H1 (cell line): ENCODE data around the gene TSPOAP1. TPM values are rescaled to one million over a fixed set of nuclear protein-coding genes. Genes with fewer than 3 reads are reported as not detected.

Experiments used
- CTCF ChIA-PET: fragments of 300-600 bp; sonication (Branson Sonifier 250); formaldehyde crosslinking; loops from one replicate; lab custom pipeline; 2021; ENCODE audit not compliant: partially characterized antibody; lab: Charles Lee
- POLR2A ChIA-PET: fragments of 300-600 bp; sonication (Branson Sonifier 250); formaldehyde crosslinking; loops from one replicate; lab custom pipeline; 2021; ENCODE audit warnings: inconsistent platforms; ENCODE audit not compliant: partially characterized antibody; lab: Charles Lee
- DNase-seq, 2 experiments: peaks; one replicate each; pipeline versions ENCODE4 v3.0.0 to v3.0.0-alpha.2; 2010 to 2022; ENCODE audit warnings: low spot score in 2 of 2, low read depth in 1 of 2, mixed read lengths in 1 of 2
- FAIRE-seq: peaks from 2 replicates; lab custom pipeline; 2011; peaks lifted over from hg19 to GRCh38; lab: Jason Lieb, UNC
- H2AFZ ChIP-seq: 2 replicates; pipeline ENCODE4 v1.8.1; 2012; ENCODE audit warnings: low read length, inconsistent platforms
- H2AK5ac ChIP-seq: 2 replicates; pipeline ENCODE4 v1.6.1; 2013; ENCODE audit warnings: low read depth, low read length
- H2BK120ac ChIP-seq: replicated peaks from 2 replicates; pipeline ENCODE3; 2013; ENCODE audit warnings: low read depth, low read length, inconsistent platforms
- H2BK12ac ChIP-seq: 2 replicates; pipeline ENCODE4 v1.6.1; 2013; ENCODE audit warnings: low read depth, low read length
- H2BK15ac ChIP-seq: 2 replicates; pipeline ENCODE4 v1.6.1; 2013; ENCODE audit warnings: low read length
- H2BK20ac ChIP-seq: 2 replicates; pipeline ENCODE4 v1.6.1; 2013; ENCODE audit warnings: low read length
- H2BK5ac ChIP-seq: 2 replicates; pipeline ENCODE4 v1.6.1; 2013; ENCODE audit warnings: low read depth, low read length
- H3K14ac ChIP-seq: 2 replicates; pipeline ENCODE4 v1.6.1; 2013; ENCODE audit warnings: inconsistent platforms; ENCODE audit not compliant: insufficient read length
- H3K18ac ChIP-seq: 2 replicates; pipeline ENCODE4 v1.6.1; 2013; ENCODE audit warnings: low read length; ENCODE audit errors: extremely low read depth
- H3K23ac ChIP-seq: 2 replicates; pipeline ENCODE4 v1.6.1; 2013; ENCODE audit warnings: inconsistent platforms; ENCODE audit not compliant: insufficient read length
- H3K23me2 ChIP-seq: 2 replicates; pipeline ENCODE4 v1.6.1; 2013; ENCODE audit warnings: low read depth, low read length
- H3K27ac ChIP-seq: 2 replicates; pipeline ENCODE4 v1.6.1; 2011; ENCODE audit warnings: low read depth, low read length, inconsistent platforms
- H3K27me3 ChIP-seq, 4 experiments: replicated peaks in 1 of 4; 1 replicate in 1 of 4; 2 replicates in 3 of 4; pipeline versions ENCODE4 v1.6.1 to v1.8.1; 2011 to 2013; ENCODE audit warnings: low read length in 3 of 4, mild to moderate bottlenecking in 3 of 4, inconsistent platforms in 2 of 4, mixed read lengths in 2 of 4, moderate library complexity in 1 of 4; ENCODE audit not compliant: control insufficient read depth in 3 of 4, insufficient read depth in 3 of 4; ENCODE audit errors: extremely low read depth in 1 of 4
- H3K36me3 ChIP-seq, 4 experiments: 2 replicates each; pipeline versions ENCODE4 v1.6.1 to v1.8.1; 2011 to 2013; ENCODE audit warnings: mild to moderate bottlenecking in 4 of 4, low read length in 3 of 4, moderate library complexity in 2 of 4, control low read depth in 1 of 4, inconsistent platforms in 1 of 4; ENCODE audit not compliant: insufficient read depth in 4 of 4, control insufficient read depth in 2 of 4
- H3K4ac ChIP-seq: replicated peaks from 2 replicates; pipeline ENCODE3; 2013; ENCODE audit warnings: low read length, low read depth, mixed read lengths, inconsistent platforms; ENCODE audit not compliant: insufficient read length
- H3K4me1 ChIP-seq, 4 experiments: replicated peaks in 1 of 4; 1 replicate in 1 of 4; 2 replicates in 3 of 4; pipeline versions ENCODE4 v1.6.1 to v1.8.1; 2011 to 2013; ENCODE audit warnings: low read length in 3 of 4, inconsistent platforms in 2 of 4, mixed read lengths in 1 of 4; ENCODE audit not compliant: insufficient read depth in 4 of 4, control insufficient read depth in 3 of 4
- H3K4me2 ChIP-seq, 2 experiments: 2 replicates each; pipeline versions ENCODE4 v1.6.1 to v1.8.1; 2011 to 2013; ENCODE audit warnings: low read depth in 2 of 2, low read length in 2 of 2, control low read depth in 1 of 2, inconsistent platforms in 1 of 2, mild to moderate bottlenecking in 1 of 2; ENCODE audit not compliant: insufficient read depth in 1 of 2
- H3K4me3 ChIP-seq, 4 experiments: fragments of 200-600, 300-600 bp in 1 of 4; sonication (generic), shearing (Covaris generic), sonication (Bioruptor Twin) in 1 of 4; 2 replicates each; pipeline versions ENCODE4 v1.5.1 to v1.8.1; 2011 to 2016; ENCODE audit warnings: low read length in 4 of 4, low read depth in 3 of 4, control low read depth in 2 of 4, inconsistent platforms in 2 of 4, mild to moderate bottlenecking in 2 of 4, mixed read lengths in 1 of 4, moderate library complexity in 1 of 4; ENCODE audit not compliant: insufficient read depth in 2 of 4; ENCODE audit errors: extremely low read depth in 1 of 4
- H3K56ac ChIP-seq: replicated peaks from 2 replicates; pipeline ENCODE3; 2013; ENCODE audit warnings: low read depth, mild to moderate bottlenecking, mixed read lengths, low read length, inconsistent platforms; ENCODE audit not compliant: insufficient read length
- H3K79me1 ChIP-seq: 2 replicates; pipeline ENCODE4 v1.6.1; 2013; ENCODE audit warnings: low read depth, low read length, control low read depth
- H3K79me2 ChIP-seq, 2 experiments: 2 replicates each; pipeline versions ENCODE4 v1.6.1 to v1.8.1; 2012 to 2013; ENCODE audit warnings: low read length in 2 of 2, mild to moderate bottlenecking in 2 of 2, inconsistent platforms in 1 of 2; ENCODE audit not compliant: insufficient read depth in 2 of 2, control insufficient read depth in 1 of 2
- H3K9ac ChIP-seq, 4 experiments: replicated peaks in 1 of 4; 1 replicate in 1 of 4; 2 replicates in 3 of 4; pipeline versions ENCODE4 v1.6.1 to v1.8.1; 2011 to 2013; ENCODE audit warnings: low read depth in 3 of 4, low read length in 3 of 4, control low read depth in 2 of 4, mild to moderate bottlenecking in 2 of 4, moderate library complexity in 2 of 4, inconsistent platforms in 1 of 4; ENCODE audit errors: extremely low read depth in 1 of 4
- H3K9me3 ChIP-seq, 2 experiments: 2 replicates each; pipeline versions ENCODE4 v1.6.1 to v1.8.1; 2012 to 2013; ENCODE audit warnings: mild to moderate bottlenecking in 2 of 2, moderate library complexity in 2 of 2, control low read depth in 1 of 2, inconsistent platforms in 1 of 2, low read depth in 1 of 2, low read length in 1 of 2, mixed read lengths in 1 of 2; ENCODE audit not compliant: insufficient read depth in 2 of 2
- H4K20me1 ChIP-seq, 2 experiments: replicated peaks in 1 of 2; 2 replicates each; pipeline versions ENCODE3 to v1.8.1; 2011 to 2013; ENCODE audit warnings: inconsistent platforms in 2 of 2, low read length in 2 of 2, mild to moderate bottlenecking in 1 of 2; ENCODE audit not compliant: insufficient read depth in 2 of 2, control insufficient read depth in 1 of 2
- H4K5ac ChIP-seq: 2 replicates; pipeline ENCODE4 v1.6.1; 2013; ENCODE audit warnings: low read length, low read depth, mixed read lengths, inconsistent platforms; ENCODE audit not compliant: insufficient read length
- H4K8ac ChIP-seq: 2 replicates; pipeline ENCODE4 v1.8.0; 2013; ENCODE audit warnings: mild to moderate bottlenecking, moderate library complexity, low read length, inconsistent platforms; ENCODE audit not compliant: insufficient read depth; ENCODE audit errors: extremely low read depth
- H4K91ac ChIP-seq: replicated peaks from 2 replicates; pipeline ENCODE3; 2013; ENCODE audit warnings: low read length, mixed read lengths, inconsistent platforms; ENCODE audit not compliant: insufficient read length
- ASH2L ChIP-seq: fragments of 200-600, 300-600 bp; sonication (generic); IDR thresholded peaks from one replicate; pipeline ENCODE4 v1.7.1; 2017; ENCODE audit warnings: low read length
- BACH1 ChIP-seq: IDR thresholded peaks from 2 replicates; pipeline ENCODE4 v1.6.1; 2012; ENCODE audit warnings: low read length, improper control_type of control experiment
- BRCA1 ChIP-seq: IDR thresholded peaks from 2 replicates; pipeline ENCODE4 v1.6.1; 2012; ENCODE audit warnings: low read depth, low read length, improper control_type of control experiment
- CBX8 ChIP-seq: fragments of 300-800, 300-1000 bp; sonication (generic); IDR thresholded peaks from 2 replicates; pipeline ENCODE4 v1.7.1; 2016; ENCODE audit warnings: low read depth, low read length, borderline replicate concordance
- CEBPB ChIP-seq: IDR thresholded peaks from 2 replicates; pipeline ENCODE4 v1.6.1; 2012; ENCODE audit warnings: low read depth, low read length
- CHD1 ChIP-seq: IDR thresholded peaks from 2 replicates; pipeline ENCODE4 v1.6.1; 2012; ENCODE audit warnings: low read depth, low read length, improper control_type of control experiment
- CHD2 ChIP-seq: IDR thresholded peaks from 2 replicates; pipeline ENCODE4 v1.6.1; 2012; ENCODE audit warnings: low read length, improper control_type of control experiment
- EP300 ChIP-seq, 2 experiments: IDR thresholded peaks; 1 replicate in 1 of 2; 2 replicates in 1 of 2; pipeline ENCODE4 v1.6.1; 2011 to 2012; ENCODE audit warnings: low read depth in 2 of 2, low read length in 2 of 2, mild to moderate bottlenecking in 2 of 2, borderline replicate concordance in 1 of 2, inconsistent platforms in 1 of 2, moderate library complexity in 1 of 2
- JUN ChIP-seq: IDR thresholded peaks from 2 replicates; pipeline ENCODE4 v1.6.1; 2011; ENCODE audit warnings: low read depth, mild to moderate bottlenecking, improper control_type of control experiment, low read length
- MAFK ChIP-seq: IDR thresholded peaks from 2 replicates; pipeline ENCODE4 v1.6.1; 2012; ENCODE audit warnings: low read depth, mild to moderate bottlenecking, improper control_type of control experiment, low read length
- NANOG ChIP-seq: IDR thresholded peaks from 2 replicates; pipeline ENCODE4 v1.6.1; 2011; ENCODE audit warnings: low read length, low read depth, mild to moderate bottlenecking, inconsistent platforms; ENCODE audit not compliant: insufficient read depth, poor library complexity, severe bottlenecking
- POLR2A ChIP-seq, 2 experiments: IDR thresholded peaks; 1 replicate in 1 of 2; 2 replicates in 1 of 2; pipeline ENCODE4 v1.6.1; 2011; ENCODE audit warnings: low read depth in 2 of 2, low read length in 2 of 2, mild to moderate bottlenecking in 2 of 2; ENCODE audit errors: control extremely low read depth in 1 of 2
- SIN3A ChIP-seq, 2 experiments: IDR thresholded peaks in 1 of 2; conservative IDR thresholded peaks in 1 of 2; 2 replicates each; pipeline ENCODE4 v1.6.1; 2011 to 2012; ENCODE audit warnings: low read length in 2 of 2, improper control_type of control experiment in 1 of 2, low read depth in 1 of 2, mild to moderate bottlenecking in 1 of 2
- SP4 ChIP-seq: IDR thresholded peaks from 2 replicates; pipeline ENCODE4 v1.6.1; 2012; ENCODE audit warnings: low read length, inconsistent platforms
- TCF12 ChIP-seq: IDR thresholded peaks from 2 replicates; pipeline ENCODE4 v1.6.1; 2011; ENCODE audit warnings: low read depth, mild to moderate bottlenecking, low read length
- TEAD4 ChIP-seq: IDR thresholded peaks from 2 replicates; pipeline ENCODE4 v1.6.1; 2012; ENCODE audit warnings: low read depth, low read length, inconsistent platforms, mixed read lengths
- YY1 ChIP-seq: IDR thresholded peaks from 2 replicates; pipeline ENCODE4 v1.6.1; 2011; ENCODE audit warnings: low read depth, mild to moderate bottlenecking, low read length
- WGBS, 2 experiments: shearing (Covaris generic) in 1 of 2; methylation state at CpG; one replicate each; pipeline versions ENCODE4 v1.1.6 to v1.1.7; 2013 to 2015; ENCODE audit warnings: low lambda C conversion rate in 2 of 2, mixed read lengths in 2 of 2, inconsistent platforms in 1 of 2, low coverage in 1 of 2, missing lambda C conversion rate in 1 of 2; ENCODE audit not compliant: insufficient replicate concordance in 2 of 2, insufficient coverage in 1 of 2, insufficient read length in 1 of 2; ENCODE audit errors: extremely low coverage in 1 of 2, missing lambda C conversion rate in 1 of 2; 5-methylcytosine and 5-hydroxymethylcytosine counted together
- polyA plus RNA-seq, 7 experiments: library from polyadenylated mRNA; depleted of rRNA in 3 of 7; stranded (reverse) in 5 of 7; unstranded in 2 of 7; fragments of >200 nt in 5 of 7; fragments of 200-250 nt in 2 of 7; gene quantifications; 1 replicate in 5 of 7; 2 replicates in 1 of 7; 4 replicates in 1 of 7; pipeline versions ENCODE4 v1.2.1 to v1.2.3, GENCODE V29; 2011 to 2013; ENCODE audit warnings: missing spikeins in 2 of 7, mixed read lengths in 2 of 7
- total RNA-seq: library from RNA; stranded (reverse); fragmentation: NEBNext Ultra II Directional; extraction: Animal tissue kit (Norgen Biotek cat#: 25700); gene quantifications from 2 replicates; pipeline ENCODE4 v1.2.1, GENCODE V29; 2021

Gene TSPOAP1
- total and polyA plus RNA-seq, 2 of the 8 experiments (the other 6 are each of a cell fraction or from before 2014, with no cell fraction given): 7.6 to 9.2 TPM

- Histone ChIP-seq H3K4ac (no peak overlapping the region), H4K8ac (no peak overlapping the region), H3K9me3 (no peaks in the 10 kb centered on the region), H2BK20ac (no peak overlapping the region), H2BK5ac (no peak overlapping the region), H3K4me3 (no peak overlapping the region), H3K79me1 (no peaks in the 10 kb centered on the region), H3K4me2 (no peak overlapping the region), H3K4me1 (no peaks in the 10 kb centered on the region), H3K56ac (no peak overlapping the region), H2BK120ac (no peak overlapping the region), H3K14ac (no peak overlapping the region), H3K23me2 (no peaks in the 10 kb centered on the region; the same call in 1 of the 2 replicates), H2BK15ac (no peak overlapping the region), H2AK5ac (no peak overlapping the region), H4K5ac (no peak overlapping the region), H3K9ac (no peak overlapping the region), H3K27ac (no peak overlapping the region), H3K79me2 (no peaks in the 10 kb centered on the region), H4K20me1 (no peaks in the 10 kb centered on the region), H2BK12ac (no peak overlapping the region), H4K91ac (no peak overlapping the region), H2AFZ (no peak overlapping the region), H3K18ac (no peak overlapping the region), H3K36me3 (no peaks in the 10 kb centered on the region), H3K27me3 (no peaks in the 10 kb centered on the region; a peak in 1 of 7 replicates), H3K23ac (no peak overlapping the region)
- ChIA-PET POLR2A (interaction anchor here (1.2 to 1.7 kb wide), 3 partner anchors 10 to 30 kb away, joined by 4 to 6 read pairs (median 5); no protein-coding TSS in a partner anchor), CTCF (interaction anchor here (0.8 to 21.9 kb wide), 15 partner anchors 8 to 142 kb away, joined by 3 to 384 read pairs (median 8); partner anchors contain the start of genes RNF43 and TSPOAP1)
- WGBS, 2 experiments: 93% methylated on average over 6 of the region's 6 CpGs; no CpG with 5 or more reads in 1 of the 2 experiments
- FAIRE-seq (no peak), DNase-seq (peak in 1 of 2 experiments; percentile 20)
- TF ChIP-seq EP300 (IDR thresholded peaks at IDR 0.05; ENCODE audit: borderline replicate concordance in 1 of 2, low read depth in 2 of 2, low read length in 2 of 2): no peak
- no peak for TF ChIP-seq BRCA1
- TF ChIP-seq YY1: no peak
- TF ChIP-seq CBX8: no peak
- no peak for TF ChIP-seq TCF12
- no peak for TF ChIP-seq MAFK
- TF ChIP-seq CEBPB: no peak
- no peak for TF ChIP-seq ASH2L
- TF ChIP-seq POLR2A (IDR thresholded peaks at IDR 0.05; ENCODE audit: control extremely low read depth in 1 of 2, low read depth in 2 of 2, low read length in 2 of 2): no peak
- TF ChIP-seq CHD2: no peak
- TF ChIP-seq SP4: no peak
- no peak for TF ChIP-seq TEAD4
- TF ChIP-seq BACH1: no peak
- TF ChIP-seq JUN: no peak
- no peak for TF ChIP-seq NANOG
- no peak for TF ChIP-seq CHD1
- TF ChIP-seq SIN3A (conservative IDR thresholded peaks at IDR 0.05 in 1 of 2, IDR thresholded peaks at IDR 0.05 in 1 of 2; ENCODE audit: low read depth in 1 of 2, low read length in 2 of 2): no peak
Measured at GRCh38 chr17:58314706-58315015, 13.9 kb downstream of the TSPOAP1 start.
